GM19467 (cell line): ENCODE data around the gene IL17D.

Source experiments
- ATAC-seq: cut with Tn5 transposase; IDR thresholded peaks from one replicate; pipeline ENCODE4 v1.9.1; 2021; ENCODE audit warnings: mild to moderate bottlenecking, moderate library complexity; ENCODE audit not compliant: unreplicated experiment

Gene IL17D

DNA sequence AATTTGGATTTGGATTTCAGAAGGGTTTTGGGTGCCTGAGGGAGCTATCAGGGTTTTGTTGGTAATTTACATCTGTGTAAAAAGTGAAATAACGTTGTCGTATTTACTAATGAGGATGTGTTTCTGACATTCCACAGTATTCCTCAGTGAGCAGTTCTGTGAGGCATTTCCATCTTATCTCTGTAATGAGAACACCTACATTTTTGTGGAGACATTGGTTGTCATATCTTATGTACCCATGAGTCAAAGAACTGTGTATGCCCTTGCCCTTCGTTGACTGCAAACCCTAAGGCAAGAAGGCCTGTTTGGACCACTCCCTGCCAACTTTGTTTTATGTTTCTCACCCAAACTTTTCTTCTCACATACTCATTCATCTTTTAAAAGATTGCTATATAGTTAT lies 14.2 kb upstream of the IL17D start:
- no peak for ATAC-seq

DNA sequence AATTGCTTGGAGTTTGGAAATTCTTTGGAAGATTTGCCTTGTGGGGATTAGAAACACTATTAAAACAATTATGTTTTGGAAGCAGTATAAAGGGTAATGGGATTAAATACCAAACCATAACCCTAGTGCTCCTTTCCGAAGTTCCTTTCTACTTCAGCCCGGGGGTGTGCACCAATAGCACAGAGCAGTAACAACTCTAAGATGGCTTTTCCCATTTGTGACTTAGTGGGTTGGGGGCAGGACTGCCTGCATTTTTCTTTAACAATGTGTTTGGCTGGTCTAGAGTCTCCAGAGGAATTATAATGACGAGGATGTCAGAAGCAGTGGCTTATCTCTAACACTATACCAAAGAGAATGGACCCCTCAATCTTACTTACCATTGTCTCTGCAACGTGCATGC lies 11.9 kb upstream of the IL17D start:
- no peak for ATAC-seq

DNA sequence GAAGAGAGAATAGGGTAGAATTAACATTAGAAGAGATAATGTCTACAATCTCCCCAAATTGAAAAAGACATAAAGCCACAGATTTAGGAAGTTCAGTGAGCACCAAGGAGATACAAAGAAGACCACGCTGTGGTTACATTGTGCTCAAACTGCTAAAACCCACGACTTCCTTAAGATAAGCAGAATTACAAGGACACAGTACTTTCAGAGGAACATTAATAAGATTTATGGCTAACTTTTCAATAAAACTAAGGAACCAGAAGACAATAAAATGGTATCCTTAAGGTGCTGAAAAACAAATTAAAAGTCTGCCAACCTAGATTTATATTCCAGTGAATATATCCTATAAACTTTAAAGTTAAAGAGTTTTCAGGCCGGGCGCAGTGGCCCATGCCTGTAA lies 7.4 kb upstream of the IL17D start:
- no peak for ATAC-seq

DNA sequence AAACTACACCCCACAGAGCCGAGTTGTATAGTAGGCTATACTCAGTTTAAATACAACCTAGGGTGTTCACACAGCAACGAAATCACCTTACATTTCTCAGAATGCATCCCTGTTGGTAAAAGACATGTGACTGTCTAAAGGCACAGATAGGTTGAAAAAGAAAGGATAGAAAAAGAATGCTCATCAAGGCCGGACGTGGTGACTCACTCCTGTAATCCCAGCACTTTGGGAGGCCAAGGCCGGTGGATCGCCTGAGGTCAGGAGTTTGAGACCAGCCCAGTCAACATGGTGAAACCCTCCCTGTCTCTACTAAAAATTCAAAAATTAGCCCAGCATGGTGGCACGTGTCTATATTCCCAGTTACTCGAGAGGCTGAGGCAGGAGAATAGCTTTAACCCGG lies 3.8 kb upstream of the IL17D start:
- ATAC-seq = no peak

DNA sequence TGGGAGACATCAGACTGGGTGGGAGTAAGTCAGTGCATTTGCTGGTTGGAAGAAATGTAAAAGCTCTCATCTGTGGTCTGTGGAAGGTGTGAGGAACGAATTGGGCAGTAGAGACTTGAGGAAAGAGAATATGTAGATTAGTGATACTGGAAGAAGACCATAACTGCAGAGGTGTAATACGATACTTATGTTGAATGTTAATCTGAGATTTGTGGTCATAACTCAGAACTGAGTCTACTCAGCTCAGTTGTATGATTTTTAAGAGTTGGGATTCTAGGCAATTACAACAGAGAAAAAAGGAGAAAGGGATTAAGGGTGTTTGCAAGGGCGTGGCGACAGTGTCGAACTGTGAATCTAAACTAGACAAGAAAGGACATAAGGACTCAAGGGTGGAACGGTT lies 3.2 kb upstream of the IL17D start:
- ATAC-seq = no peak

DNA sequence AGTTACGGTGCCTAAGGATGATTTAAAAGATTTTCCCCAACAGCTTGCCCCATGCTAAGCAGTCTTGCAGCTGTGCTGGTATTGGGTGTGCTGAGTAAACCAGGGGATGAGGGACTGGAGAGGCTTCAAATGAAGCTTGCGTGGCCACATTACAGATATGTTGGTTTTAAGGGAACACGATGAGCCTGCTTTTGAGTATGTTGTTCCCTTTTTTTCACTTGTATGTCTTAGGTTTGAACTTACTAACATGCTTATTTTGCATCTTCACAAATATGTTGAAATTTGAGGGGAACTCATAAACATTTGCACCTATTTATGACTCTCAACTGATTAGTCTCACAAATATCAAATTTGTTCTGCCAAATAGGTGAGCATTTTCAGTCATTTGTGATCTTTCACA lies 2.0 kb upstream of the IL17D start:
- ATAC-seq = no peak

DNA sequence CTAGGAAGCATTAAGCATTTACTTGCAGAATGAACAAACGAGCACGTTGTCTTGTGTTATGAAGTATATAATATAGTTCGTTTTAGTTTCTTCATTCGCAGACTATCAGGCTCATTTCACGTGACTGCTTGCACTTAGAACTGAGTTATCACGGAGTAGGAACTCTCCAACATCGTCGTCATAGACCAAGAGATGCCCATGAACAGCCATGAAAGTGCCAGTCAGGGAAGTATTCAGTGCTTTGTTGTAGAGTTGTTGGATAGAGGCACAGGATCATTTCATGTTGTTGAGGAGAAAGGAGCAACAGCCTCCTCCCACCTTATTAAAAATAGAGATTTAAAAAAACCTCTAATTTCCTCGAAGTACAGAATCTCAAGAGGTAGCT lies 977 bp upstream of the IL17D start:
- no peak for ATAC-seq

DNA sequence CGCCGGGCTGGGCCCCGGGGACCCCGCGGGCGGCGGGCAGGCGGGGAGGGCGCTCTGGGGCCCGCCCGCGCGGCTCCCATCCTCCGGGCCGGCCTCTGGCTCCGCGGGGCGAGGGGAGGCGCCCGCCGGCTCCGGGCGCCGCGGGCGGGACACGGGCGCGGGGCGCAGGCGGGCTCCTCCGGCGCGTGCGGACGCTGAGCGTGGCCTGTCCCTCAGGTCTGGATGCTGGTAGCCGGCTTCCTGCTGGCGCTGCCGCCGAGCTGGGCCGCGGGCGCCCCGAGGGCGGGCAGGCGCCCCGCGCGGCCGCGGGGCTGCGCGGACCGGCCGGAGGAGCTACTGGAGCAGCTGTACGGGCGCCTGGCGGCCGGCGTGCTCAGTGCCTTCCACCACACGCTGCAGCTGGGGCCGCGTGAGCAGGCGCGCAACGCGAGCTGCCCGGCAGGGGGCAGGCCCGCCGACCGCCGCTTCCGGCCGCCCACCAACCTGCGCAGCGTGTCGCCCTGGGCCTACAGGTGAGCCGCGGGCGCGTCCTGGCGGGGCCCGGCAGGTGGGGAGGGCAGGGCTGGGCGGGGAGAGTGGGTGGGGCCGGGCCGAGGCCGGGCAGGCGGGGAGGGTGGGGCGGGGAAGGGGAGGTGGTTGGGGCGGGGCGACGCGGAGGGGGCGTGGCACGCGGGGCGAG lies 420 bp downstream of the IL17D start:
- peak; percentile 92 for ATAC-seq

DNA sequence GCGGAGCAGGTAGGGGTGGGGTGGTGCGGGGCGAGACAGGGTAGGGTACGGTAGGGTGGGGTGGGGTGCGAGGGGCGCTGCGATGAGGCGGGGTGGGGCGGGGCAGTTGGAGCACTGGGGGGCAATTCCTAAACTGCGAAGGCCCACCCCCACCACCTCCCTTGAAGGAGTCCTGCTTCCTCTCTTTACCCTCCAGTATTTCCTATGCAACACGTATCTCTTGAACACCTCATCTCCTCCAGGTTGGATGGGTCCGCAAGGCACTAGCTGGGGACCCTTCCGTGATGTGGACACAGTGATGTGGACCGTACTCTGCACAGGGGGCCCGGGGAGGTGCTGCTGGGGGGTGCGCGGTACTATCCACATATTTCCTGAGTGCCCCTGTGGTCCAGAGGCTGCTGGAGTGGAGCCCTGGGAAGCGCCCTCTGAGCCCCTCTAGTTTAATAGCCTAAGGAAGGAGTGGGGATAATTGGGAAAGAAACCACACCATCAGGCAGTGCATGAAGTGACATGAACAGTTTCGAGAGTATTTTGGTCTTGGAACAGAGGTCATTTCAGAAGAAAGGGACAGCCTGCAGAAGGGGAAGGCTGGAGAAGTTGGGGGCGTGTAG lies 1.1 kb downstream of the IL17D start:
- no peak for ATAC-seq

DNA sequence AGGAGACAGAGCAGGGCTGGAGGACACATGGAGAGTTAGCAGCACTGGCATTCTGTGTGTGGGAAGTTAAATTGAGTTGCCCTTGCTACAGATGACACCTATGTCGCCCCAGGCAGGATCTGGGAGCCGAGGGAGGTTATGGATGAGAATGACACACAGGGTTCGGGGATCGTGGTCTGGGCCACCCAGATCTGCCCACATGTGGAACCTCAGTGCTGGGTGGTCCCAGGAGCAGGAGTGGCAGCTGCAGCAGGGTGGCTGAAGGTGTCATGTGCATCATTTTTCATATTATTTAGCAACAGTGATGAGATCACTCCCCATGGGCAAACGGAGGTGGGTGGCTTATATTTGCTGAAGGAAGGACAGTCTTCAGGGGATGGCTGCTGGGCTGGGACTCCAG lies 3.2 kb downstream of the IL17D start:
- no peak for ATAC-seq

DNA sequence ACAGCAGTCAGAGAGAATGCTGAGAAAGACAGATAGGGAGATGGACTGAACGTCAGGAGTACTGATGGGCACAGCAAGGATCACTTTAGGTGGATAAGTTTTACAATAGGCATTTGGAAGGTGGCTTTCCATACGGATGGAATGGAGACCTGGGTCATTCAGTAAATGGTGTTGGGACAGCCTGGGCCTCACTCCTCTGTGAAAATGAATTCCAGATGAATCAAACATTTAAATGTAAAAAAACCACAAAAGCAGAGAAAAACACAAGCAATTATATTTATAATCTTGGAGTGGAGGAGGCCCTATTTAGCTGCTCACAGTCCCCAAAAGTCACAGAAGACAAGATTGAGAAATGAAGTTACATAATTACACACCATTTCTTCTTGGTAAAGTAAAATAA lies 4.7 kb downstream of the IL17D start:
- ATAC-seq = no peak

DNA sequence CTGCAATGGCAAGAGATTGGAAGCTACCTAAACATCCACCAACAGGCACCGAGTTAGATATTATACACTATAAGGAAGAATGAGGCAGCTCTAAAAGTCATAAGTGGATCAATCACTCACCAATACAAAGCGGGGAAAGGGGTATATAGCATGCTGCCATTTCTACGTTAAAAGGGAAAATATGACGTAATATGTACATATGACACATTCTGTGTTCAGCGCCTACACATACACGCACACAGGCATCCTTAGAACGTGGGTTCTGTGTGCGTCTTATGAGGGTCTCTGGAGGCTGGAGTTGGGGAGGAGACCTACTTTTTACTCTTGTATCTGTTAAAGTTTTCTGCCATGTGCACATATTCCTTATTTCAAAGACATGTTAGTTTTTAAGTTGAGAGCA lies 5.9 kb downstream of the IL17D start:
- no peak for ATAC-seq

DNA sequence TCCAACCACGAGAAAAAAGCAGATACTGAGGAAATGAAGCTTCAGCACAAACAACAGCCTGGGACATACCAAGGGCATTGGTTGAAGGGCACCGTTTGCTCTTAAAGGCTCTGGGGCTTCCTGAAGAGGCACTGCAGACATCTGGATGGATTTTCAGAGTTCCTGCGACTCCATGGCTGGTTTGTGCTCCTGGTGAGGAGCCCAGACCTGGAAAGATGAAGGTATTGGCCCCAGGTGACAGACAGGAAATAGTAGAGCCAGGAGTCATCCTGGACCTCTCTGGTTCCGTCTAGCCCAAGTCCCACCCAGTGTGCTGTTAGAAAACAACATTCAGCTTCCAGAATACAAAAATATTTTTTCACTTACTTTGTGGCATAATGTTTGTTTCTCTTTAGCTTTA lies 6.3 kb downstream of the IL17D start:
- ATAC-seq = no peak

DNA sequence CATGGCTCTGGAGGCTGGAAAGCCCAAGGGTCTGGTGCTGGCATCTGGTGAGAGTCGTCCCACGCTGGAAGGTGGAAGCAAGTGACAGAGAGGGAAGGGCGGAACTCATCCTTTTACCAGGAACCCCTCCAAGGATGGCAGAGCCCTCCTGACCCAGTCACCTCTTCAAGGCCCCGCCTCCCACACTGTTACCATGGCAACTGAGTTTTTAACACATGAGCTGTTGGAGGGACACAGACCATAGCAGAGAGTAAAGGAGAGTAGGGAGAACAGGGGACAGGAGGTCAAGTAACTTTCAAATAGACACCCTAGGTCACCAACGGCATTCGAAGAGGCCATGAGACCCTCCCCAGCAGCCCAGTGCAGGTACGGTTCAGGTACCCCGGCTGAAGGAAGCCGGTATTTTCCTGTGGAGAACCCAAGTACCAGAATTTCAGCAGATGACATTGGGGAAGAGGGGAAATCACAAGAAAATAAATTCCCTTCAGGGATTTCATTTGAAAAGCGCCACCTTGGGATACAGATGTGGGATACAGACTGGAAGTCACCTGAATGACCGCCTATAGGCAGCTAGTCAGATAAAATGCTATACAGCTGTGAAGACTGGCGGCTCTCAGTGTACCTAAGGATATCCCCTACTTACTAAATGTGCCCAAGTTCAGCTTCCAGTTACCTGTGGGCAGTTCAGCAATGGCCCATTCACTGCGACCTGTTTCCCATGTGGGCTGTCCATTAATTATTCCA lies 8.0 kb downstream of the IL17D start:
- no peak for ATAC-seq

DNA sequence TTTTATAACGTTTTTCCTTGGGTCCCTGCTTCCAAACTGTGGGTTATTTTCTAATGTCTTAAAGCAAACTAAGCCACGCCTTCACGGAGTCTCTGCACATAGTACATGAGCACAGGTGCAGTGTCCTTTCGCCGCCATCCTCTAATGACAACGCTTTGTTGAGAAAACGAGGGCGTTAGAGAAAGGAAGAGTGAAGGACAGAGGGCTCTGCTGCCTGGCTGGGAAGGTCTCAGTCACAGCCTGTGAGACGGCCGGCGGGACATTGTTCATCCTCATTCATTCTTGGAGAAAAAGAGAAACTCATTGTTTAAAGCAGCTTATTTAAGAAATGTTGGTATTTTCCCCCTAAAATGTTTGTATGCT lies 9.5 kb downstream of the IL17D start:
- ATAC-seq = no peak

DNA sequence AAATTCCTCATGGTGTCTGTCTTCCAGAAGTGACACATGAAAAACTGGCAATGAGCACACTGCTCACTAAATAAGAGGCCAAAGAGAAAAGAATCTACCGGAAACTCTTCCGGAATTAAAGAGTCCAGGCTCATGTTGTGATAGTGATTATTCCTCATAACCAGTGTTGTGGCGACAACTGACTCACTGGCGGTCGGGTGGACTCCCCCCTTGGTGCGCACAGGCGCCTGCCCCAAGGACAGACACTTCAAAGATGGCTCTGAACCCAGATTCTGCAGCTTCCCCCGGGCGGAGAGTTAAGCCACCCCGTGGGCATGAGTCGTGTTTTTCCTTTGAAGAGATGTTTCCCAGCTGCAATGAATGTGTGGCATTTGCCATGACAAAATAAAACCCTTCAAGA lies 10.3 kb downstream of the IL17D start:
- no peak for ATAC-seq

DNA sequence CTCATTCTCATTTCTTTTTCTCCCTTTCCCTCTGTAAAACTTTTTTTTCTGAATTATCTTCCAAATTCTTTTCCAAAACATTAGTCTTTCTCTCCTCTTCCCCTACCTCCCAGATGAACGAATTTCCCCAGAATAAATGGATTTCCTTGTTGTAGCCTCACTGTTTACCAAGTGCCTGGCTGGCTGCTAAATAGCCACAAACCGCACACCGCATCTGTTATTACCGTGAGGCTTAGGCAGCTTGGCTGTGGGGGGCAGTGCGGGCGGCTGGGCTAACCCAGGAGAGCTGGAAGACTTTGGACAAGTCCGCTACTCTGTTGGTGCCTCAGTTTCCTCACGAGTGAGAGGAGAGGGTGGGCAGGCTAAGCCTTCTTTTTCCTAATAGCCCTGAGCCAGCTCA lies 10.7 kb downstream of the IL17D start:
- ATAC-seq = no peak

DNA sequence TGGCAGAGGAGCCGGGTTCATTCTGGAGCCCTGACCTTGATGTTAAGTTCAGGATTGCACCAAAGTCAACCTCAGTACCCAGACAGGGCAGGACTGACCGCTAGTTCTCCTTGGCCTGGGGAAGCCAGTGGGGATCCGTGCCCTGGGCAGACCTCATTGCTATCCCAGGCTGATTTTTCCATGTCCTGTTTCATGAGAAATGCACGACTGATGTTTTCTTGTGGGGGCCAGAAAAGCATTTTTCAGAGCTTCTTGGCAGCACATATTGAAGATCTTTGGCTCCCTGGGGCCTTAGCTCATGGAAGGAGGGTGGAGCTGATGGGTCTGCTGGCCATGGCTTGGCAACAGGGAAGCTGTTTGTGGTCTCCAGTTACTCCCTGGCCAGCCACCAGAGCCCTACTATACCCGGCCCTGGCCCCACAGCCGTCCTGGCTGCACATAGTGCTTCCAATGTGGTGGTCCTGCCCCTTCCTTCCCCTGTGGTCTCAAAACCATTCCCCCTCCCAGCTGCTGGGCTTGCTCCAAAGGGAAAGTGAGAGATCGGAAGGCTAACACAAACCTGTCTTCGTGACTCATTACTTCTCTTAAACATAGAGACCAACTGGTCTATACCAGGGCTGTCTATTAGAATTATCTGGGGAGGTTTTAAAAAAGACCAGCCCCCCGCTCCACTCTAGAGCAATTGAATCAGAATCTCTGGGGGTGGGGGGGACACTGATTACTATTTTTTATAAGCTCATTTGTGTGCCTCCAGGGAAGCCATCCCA lies 11.2 kb downstream of the IL17D start:
- no peak for ATAC-seq

DNA sequence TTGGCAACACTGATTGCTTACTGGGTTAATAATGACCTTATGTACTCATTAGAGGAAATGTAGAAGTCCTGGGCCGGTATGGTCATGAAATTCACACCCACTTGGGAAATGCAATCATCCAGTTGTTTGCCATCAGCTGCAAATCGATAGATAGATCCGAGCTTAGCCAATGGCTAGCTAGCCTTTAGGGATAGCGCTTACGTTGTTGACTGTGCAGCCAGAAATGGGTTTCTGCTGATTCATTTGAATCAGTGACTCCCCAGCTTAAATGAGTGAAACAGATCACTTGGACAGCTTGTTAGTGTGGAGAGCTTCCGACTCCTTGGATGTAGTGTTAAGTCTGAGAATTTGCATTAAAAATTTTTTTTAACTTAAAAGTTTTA lies 11.8 kb downstream of the IL17D start:
- no peak for ATAC-seq

DNA sequence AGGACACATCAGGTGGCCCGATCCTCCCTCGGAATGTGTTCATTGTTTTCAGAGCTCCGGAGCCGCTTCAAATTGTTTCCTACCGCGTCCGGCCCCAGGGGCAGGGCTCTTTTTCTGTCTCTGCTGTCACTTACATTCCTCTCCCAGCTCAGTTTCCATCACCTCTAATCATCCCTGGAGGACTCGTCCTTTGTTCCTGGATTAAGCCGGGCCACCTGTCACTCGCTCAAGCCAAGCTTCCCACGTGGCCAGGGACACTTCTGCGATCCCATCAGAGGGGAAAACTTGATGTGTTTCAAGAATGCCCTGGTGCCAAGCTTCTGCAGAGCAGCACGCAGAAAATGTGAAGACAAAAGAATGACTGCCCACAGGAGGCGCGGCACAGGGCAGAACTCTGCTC lies 13.5 kb downstream of the IL17D start:
- ATAC-seq = no peak

DNA sequence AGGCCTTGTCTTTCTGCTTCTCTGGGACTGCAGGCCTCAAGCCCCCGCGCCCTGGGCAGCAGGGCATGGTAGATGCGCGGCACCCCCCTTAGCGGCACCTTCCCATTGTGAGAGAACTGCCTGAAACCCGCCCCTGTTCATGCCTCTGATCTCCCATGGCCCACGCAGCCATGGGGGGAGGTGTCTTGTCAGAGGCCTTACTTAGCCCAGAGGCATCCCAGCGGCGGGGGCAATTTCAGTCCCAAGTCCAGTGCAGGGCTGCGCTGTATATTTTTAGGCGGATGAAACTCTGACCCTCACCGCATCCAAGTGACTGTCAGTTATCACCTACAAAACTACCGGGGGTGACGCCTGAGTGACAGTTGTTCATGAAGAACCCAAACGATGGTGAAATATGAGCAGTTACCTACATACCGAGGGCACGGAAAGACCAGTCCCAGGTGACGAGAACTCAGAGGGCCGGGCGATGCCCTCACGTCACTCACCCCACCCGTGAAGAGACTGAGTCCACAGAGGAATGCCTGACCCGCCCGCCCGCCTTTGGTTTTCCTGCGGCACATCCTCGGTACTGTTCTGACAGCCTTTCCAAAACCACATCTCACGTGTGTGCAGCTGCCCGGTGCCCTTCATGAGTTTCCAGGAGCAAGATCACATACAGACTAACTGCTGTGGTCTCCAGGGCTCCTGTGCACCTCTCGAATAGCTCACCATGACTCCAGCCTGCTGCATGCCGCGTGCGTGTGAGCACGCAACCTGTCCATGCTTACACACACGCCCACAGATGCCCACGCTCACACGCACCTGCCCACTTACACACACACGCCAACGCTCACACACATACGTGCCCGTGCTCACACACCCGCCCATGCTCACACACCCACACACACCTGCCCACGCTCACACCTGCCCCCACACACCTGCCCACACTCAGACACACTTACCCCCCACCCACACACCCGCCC lies 14.4 kb downstream of the IL17D start:
- ATAC-seq = no peak
